ENCODE data around the gene KLHL29. TPM values are rescaled to one million over a fixed set of nuclear protein-coding genes. Genes with fewer than 3 reads are reported as not detected.

The KLHL29 gene
- total and polyA plus RNA-seq, 10 donors = 1.5 to 30.5 (median 9.4) TPM

DNA sequence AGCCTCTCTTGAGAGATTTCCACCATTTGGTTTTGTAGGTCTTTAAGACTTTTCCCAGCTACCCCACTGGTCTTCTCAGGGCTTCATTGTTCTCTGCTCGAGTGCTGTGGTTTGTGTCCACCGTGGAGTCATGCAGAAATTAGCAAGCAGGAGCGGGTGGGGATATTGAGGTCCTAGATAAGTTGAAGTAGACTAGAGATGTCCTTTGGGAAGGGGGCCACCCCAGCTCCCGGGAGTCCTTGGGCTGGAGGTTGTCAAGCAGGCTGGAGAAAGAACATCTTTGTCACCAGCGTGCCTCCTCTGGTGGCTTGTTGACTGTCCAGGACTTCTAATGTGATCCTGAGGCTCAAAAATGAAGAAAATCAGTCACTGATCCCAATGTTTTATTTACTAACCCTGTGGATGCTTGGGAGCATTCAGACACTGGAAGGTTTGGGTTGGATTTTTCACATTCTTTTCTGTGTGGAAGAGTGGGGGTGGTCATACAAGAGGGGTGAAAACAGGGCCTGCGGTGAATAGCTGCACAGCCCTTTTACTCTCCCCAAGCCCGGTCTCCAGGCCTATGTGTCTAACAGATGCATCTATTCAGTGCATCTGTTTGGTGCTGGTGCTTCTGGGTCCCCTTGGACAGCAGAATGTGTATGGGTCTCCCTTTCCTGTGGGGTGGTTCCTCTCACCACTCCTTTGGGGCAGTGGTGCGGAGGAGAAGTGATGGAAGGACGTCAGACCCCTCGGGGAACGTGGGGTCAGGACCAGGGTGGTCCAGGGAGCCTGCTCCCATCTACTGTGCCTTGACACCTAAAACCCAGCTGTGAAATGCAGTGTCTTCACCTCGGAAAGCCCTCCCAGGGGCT is 208.1 kb downstream of the KLHL29 start:
- H3K27me3 ChIP-seq (replicated peaks in 1 of 7) = peaks cover 0 to 25% (median 0%) of the 10 kb centered on the region in 7 donors
- DNase-seq = peak; percentile 43
- H3K4me1 ChIP-seq = peaks cover 0 to 5% (median under 1%) of the 10 kb centered on the region in 6 donors
- H3K4me3 ChIP-seq = no peak overlapping the region
- TF ChIP-seq CTCF (IDR thresholded peaks at IDR 0.05 in 8 of 11, conservative IDR thresholded peaks at IDR 0.05 in 3 of 11) (no peak), POLR2AphosphoS5 (IDR thresholded peaks at IDR 0.05) (no peak), POLR2A (IDR thresholded peaks at IDR 0.05) (no peak)
- WGBS, 5 donors = 85 to 92% (median 87%) methylated on average over 12 of the region's 12 CpGs
- no peaks in the 10 kb centered on the region for H3K9me3 ChIP-seq
- intact Hi-C loops (cut with DNase I; ENCODE audit: low total_unique reads) = no loop called here
- H3K27ac ChIP-seq = no peak overlapping the region
- no peaks in the 10 kb centered on the region for H3K36me3 ChIP-seq

DNA sequence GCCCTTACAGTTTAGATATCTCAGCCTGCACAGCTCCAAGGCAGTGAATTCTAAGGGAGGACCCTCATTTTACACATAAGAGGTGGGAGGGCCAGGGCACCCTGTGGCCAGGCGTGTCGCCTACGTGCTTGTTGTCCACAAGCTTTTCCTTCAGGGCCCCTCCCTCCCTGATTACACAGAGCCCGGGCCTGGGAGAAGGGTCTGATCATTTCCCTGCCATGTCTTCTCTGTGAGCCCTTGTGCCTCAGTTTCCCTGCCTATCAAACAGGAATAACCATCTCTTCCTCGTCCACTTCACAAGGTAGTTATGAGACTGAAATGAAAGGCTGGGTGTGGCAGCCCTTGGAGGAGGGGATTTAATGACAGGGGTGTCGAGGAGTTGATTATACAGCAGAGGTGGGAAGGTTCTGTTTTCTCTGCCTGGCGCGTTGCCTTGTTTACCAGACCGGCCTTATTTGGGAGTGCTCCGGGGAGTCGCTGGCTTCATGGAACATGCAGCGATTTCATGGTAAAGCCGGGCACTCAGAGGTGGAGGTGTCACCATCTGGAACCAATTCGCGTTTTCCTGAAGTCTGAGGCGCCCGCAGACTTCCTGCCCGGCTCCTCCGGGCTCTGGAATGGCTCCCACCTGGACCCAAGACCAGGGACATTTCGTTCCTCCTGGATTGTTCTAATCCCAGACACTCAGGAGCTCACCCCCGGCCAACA is 208.9 kb downstream of the KLHL29 start:
- peaks cover 0 to 4% (median 0%) of the 10 kb centered on the region in 6 donors for H3K4me1 ChIP-seq
- 76 to 81% (median 78%) methylated on average over 20 to 21 of the region's 21 CpGs for WGBS, 5 donors
- peaks cover 0 to 25% (median 0%) of the 10 kb centered on the region in 7 donors for H3K27me3 ChIP-seq (replicated peaks in 1 of 7)
- no peaks in the 10 kb centered on the region for H3K9me3 ChIP-seq
- no peak for TF ChIP-seq CTCF (IDR thresholded peaks at IDR 0.05 in 8 of 11, conservative IDR thresholded peaks at IDR 0.05 in 3 of 11)
- no peak for TF ChIP-seq POLR2A (IDR thresholded peaks at IDR 0.05)
- no peak for TF ChIP-seq POLR2AphosphoS5 (IDR thresholded peaks at IDR 0.05)
- DNase-seq = peak; percentile 59
- H3K27ac ChIP-seq = no peak overlapping the region
- no peak overlapping the region for H3K4me3 ChIP-seq
- no peaks in the 10 kb centered on the region for H3K36me3 ChIP-seq
- intact Hi-C loops (cut with DNase I; ENCODE audit: low total_unique reads) = no loop called here

DNA sequence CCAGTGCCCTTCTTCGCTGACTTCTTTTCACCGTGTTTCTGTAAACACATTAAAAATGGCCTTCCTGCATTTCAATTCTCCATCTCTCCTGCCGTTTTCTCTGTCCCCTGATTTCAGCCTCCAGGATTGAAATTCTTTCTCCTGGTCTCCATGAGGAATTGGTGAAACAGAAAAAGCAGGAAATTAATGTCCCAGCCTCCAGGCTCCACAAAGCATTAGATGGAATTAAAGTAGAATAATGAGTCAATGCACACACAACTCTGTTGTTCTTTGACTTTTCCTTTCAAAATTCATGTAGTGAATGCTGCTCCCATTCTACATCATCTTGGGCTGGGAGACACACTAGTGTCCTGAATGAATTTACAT is 209.5 kb downstream of the KLHL29 start:
- no peak for DNase-seq
- Histone ChIP-seq H3K4me3 (no peak overlapping the region), H3K9me3 (no peaks in the 10 kb centered on the region), H3K36me3 (no peaks in the 10 kb centered on the region), H3K4me1 (peaks cover 0 to 4% (median 0%) of the 10 kb centered on the region in 6 donors), H3K27me3 (replicated peaks in 1 of 7) (peaks cover 0 to 25% (median 0%) of the 10 kb centered on the region in 7 donors), H3K27ac (no peak overlapping the region)
- no peak for TF ChIP-seq POLR2AphosphoS5 (IDR thresholded peaks at IDR 0.05)
- intact Hi-C loops (cut with DNase I; ENCODE audit: low total_unique reads) = no loop called here
- WGBS, 5 donors = 59 to 66% (median 63%) methylated on average over 3 of the region's 3 CpGs

DNA sequence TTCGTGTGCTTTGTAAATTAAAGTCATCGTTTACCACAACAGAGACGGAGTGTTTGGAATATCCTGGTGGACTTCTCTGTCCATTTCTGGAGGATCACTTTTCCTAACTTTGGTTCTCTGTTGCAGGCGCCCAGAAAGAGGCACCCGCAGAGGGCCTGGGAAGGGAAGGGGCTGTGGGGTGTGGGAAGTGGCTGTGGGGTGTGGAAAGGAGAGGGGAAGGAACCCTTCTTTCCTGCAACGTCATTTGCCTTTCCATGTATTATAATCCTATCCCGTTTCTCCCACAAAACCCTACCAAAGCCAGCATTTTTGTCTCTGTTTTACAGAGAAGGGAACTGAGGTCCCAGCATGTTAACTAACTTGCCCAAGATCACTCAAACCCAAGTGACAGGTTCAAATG is 210.0 kb downstream of the KLHL29 start:
- 67 to 80% (median 74%) methylated on average over 7 of the region's 7 CpGs for WGBS, 5 donors

More for the DNA sequence above, 210.0 kb downstream of the KLHL29 start:
- Histone ChIP-seq H3K27ac (no peak overlapping the region), H3K36me3 (no peaks in the 10 kb centered on the region), H3K4me1 (peaks cover 0 to 4% (median 0%) of the 10 kb centered on the region in 6 donors), H3K4me3 (no peak overlapping the region), H3K9me3 (no peaks in the 10 kb centered on the region), H3K27me3 (replicated peaks in 1 of 7) (peaks cover 0 to 25% (median 0%) of the 10 kb centered on the region in 7 donors)
- no peak for TF ChIP-seq CTCF (IDR thresholded peaks at IDR 0.05 in 8 of 11, conservative IDR thresholded peaks at IDR 0.05 in 3 of 11)
- no peak for TF ChIP-seq POLR2AphosphoS5 (IDR thresholded peaks at IDR 0.05)
- no peak for TF ChIP-seq POLR2A (IDR thresholded peaks at IDR 0.05)
- DNase-seq = peak; percentile 22
- intact Hi-C loops (cut with DNase I; ENCODE audit: low total_unique reads) = no loop called here
